Stomach (tissue), 4 donors: ENCODE data around the gene RER1.

Experiments
- EP300 ChIP-seq: sonication (generic); formaldehyde crosslinking; IDR thresholded peaks from one replicate; pipeline ENCODE4 v1.6.1; 2017; ENCODE audit warnings: antibody characterized with exemption
- POLR2A ChIP-seq, 4 donors: fragments of 450-650 bp; IDR thresholded peaks; one replicate each; pipeline ENCODE4 v1.6.1; 2016; ENCODE audit warnings: antibody characterized with exemption in 4 of 4, control low read depth in 2 of 4, mild to moderate bottlenecking in 1 of 4, moderate library complexity in 1 of 4
- POLR2AphosphoS5 ChIP-seq, 3 donors: sonication (generic); formaldehyde crosslinking; IDR thresholded peaks; one replicate each; pipeline ENCODE4 v1.6.1; 2016; ENCODE audit warnings: antibody characterized with exemption in 3 of 3
- TF ChIP-seq, protein P1 (sequence below), 7 experiments: fragments of 450-650 bp in 4 of 7; fragments of 200-600 bp in 3 of 7; sonication (generic) in 3 of 7; IDR thresholded peaks; one replicate each; pipeline ENCODE4 v1.5.1; 2016 to 2019; ENCODE audit warnings: antibody characterized with exemption in 7 of 7, control low read depth in 2 of 7, mild to moderate bottlenecking in 1 of 7

- TF ChIP-seq, protein P1, sequence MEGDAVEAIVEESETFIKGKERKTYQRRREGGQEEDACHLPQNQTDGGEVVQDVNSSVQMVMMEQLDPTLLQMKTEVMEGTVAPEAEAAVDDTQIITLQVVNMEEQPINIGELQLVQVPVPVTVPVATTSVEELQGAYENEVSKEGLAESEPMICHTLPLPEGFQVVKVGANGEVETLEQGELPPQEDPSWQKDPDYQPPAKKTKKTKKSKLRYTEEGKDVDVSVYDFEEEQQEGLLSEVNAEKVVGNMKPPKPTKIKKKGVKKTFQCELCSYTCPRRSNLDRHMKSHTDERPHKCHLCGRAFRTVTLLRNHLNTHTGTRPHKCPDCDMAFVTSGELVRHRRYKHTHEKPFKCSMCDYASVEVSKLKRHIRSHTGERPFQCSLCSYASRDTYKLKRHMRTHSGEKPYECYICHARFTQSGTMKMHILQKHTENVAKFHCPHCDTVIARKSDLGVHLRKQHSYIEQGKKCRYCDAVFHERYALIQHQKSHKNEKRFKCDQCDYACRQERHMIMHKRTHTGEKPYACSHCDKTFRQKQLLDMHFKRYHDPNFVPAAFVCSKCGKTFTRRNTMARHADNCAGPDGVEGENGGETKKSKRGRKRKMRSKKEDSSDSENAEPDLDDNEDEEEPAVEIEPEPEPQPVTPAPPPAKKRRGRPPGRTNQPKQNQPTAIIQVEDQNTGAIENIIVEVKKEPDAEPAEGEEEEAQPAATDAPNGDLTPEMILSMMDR (IDR thresholded peaks at IDR 0.05): no peak
- TF ChIP-seq POLR2A (IDR thresholded peaks at IDR 0.05): no peak
- no peak for TF ChIP-seq POLR2AphosphoS5 (IDR thresholded peaks at IDR 0.05)
- TF ChIP-seq EP300: no peak
These were observed 39.5 kb downstream of the RER1 start for GRCh38 chr1:2431103-2431502.
